Measurements from ENCODE around the gene RAB40C. TPM values are rescaled to one million over a fixed set of nuclear protein-coding genes. Genes with fewer than 3 reads are reported as not detected.

The RAB40C gene
- total and polyA plus RNA-seq, 8 donors = 17.6 to 101 (median 25.6) TPM

DNA sequence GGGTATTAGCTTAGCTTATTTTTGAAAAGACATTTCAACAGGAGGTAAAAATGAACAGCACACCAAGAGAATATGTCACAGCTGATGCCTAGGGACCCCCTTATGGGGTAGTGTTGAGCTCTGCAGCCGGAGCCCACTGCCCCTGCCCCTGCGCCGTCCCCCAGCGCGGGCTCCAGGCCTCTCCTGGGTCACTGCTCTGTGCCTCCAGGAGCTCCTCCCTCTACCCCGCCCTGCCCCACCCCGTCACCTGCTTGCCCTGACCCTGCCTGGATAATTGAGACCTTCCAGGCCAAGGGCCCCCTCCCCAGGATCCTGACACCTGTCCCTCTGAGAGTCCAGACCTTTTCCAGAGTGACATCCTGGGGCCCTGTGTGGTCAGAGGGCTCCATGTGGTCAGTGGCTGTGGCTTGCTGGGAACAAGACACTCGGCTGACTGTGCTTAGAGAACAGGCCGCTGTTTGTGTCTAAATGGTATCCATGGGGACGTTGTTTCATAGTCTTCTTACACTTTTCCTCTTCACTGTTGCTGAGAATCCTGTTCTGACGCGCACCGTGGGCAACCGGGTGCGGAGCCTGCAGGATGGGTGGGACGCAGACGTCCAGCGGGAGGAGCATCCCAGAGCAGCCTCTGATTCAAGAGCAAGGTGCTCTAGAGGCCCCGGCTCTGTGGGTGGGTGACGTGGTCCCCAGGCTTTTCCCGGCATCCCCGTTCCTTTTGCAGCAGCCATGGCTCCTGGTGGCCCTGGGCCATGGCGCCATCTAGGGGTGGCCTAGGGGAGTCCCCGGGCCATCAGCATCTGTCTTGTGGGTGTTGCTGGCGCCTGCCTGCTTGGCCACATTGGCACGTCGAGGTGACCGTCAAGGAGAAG lies 20.9 kb downstream of the RAB40C start:
- Histone ChIP-seq H3K36me3 (peaks cover 0 to 14% (median 3%) of the 10 kb centered on the region in 4 donors), H3K4me3 (no peak overlapping the region), H3K4me1 (peaks cover 0 to 32% (median 22%) of the 10 kb centered on the region in 4 donors), H3K9me3 (no peaks in the 10 kb centered on the region), H3K27me3 (no peaks in the 10 kb centered on the region), H3K27ac (peak overlapping the region in 2 of 5 donors; percentile 0 to 16)
- WGBS, 5 donors = 39 to 61% (median 52%) methylated on average over 5 to 28 of the region's 28 CpGs
- peak in 1 of 3 donors; percentile 43 for TF ChIP-seq POLR2AphosphoS5 (IDR thresholded peaks at IDR 0.05)
- TF ChIP-seq POLR2A (IDR thresholded peaks at IDR 0.05) = no peak
- no peak for TF ChIP-seq EP300 (IDR thresholded peaks at IDR 0.05)
- TF ChIP-seq, protein P1, sequence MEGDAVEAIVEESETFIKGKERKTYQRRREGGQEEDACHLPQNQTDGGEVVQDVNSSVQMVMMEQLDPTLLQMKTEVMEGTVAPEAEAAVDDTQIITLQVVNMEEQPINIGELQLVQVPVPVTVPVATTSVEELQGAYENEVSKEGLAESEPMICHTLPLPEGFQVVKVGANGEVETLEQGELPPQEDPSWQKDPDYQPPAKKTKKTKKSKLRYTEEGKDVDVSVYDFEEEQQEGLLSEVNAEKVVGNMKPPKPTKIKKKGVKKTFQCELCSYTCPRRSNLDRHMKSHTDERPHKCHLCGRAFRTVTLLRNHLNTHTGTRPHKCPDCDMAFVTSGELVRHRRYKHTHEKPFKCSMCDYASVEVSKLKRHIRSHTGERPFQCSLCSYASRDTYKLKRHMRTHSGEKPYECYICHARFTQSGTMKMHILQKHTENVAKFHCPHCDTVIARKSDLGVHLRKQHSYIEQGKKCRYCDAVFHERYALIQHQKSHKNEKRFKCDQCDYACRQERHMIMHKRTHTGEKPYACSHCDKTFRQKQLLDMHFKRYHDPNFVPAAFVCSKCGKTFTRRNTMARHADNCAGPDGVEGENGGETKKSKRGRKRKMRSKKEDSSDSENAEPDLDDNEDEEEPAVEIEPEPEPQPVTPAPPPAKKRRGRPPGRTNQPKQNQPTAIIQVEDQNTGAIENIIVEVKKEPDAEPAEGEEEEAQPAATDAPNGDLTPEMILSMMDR (IDR thresholded peaks at IDR 0.05) = peak in 5 of 7 experiments; percentile 59 to 80 (median 76)
- intact Hi-C loops (cut with DNase I; ENCODE audit: low total_unique reads) = no loop called here
- DNase-seq = peak; percentile 73 to 77

DNA sequence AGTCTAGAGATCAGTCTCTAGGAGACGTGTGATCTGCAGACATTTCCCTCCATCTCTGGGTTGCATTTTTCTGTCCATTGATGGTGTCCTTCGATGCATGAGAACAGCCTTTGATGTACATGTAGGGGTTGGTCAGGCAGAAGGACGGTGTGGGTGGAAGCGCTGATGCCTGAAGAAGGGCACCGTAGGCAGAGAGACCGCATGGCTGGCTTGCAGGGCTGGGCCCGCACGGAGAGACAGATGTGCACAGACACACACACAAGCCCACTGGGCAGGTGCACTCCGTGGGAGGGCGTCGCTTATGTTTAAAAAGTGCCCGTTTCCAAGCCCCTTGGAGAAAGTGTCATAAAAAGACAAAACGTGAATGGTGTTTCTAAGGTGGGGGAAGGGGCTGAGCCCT lies 25.3 kb downstream of the RAB40C start:
- intact Hi-C loops (cut with DNase I; ENCODE audit: low total_unique reads) = no loop called here
- TF ChIP-seq EP300 (IDR thresholded peaks at IDR 0.05) (no peak), POLR2A (IDR thresholded peaks at IDR 0.05) (no peak)
- TF ChIP-seq, protein P1 (IDR thresholded peaks at IDR 0.05) = no peak
- H3K36me3 ChIP-seq = peaks cover 0 to 34% (median 25%) of the 10 kb centered on the region in 4 donors

DNA sequence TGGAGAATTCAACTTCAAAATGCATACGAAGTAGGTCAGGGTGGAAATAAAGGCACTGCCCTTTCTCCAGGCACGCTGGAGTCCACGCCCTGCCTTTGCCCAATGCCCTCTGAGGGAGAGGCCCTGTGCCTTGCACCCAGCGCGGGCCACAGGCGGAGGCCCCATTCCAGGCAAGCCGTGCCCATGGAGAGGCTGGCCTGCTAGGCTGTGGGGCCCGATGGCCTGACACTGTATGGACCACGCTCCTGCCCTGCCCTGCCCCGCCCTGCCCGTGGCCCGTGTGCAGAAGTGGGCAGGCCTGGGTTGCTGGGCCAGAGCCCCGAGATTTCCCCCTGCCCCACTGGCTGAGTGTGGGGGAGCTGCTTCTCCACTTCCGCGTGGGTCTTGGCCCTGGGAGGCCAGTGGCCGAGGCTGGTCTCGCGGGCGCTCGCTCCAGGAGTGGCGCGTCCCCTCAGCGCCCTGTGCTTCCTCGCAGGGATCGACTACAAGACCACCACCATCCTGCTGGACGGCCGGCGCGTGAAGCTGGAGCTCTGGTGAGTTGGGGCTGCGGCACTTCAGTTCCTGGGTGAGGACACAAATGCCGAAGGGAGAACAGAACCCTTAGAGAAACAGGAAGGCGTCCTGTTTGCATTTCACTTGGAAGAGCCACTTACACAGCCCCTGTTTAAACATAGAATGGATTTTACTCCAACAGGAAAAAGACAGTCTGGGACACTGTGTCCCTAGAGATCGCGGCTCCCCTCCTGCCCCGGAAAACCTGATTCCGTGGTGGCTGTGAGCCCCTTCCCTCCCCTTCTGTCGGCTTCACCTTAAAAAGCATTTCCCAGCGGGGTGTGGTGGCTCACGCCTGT lies 27.1 kb downstream of the RAB40C start:
- Histone ChIP-seq H3K9me3 (no peaks in the 10 kb centered on the region), H3K4me1 (peaks cover 11 to 20% (median 18%) of the 10 kb centered on the region in 4 donors), H3K4me3 (no peak overlapping the region), H3K36me3 (peaks cover 0 to 41% (median 29%) of the 10 kb centered on the region in 4 donors), H3K27ac (peak overlapping the region in 2 of 5 donors; percentile 2 to 56), H3K27me3 (no peaks in the 10 kb centered on the region)
- intact Hi-C loops (cut with DNase I; ENCODE audit: low total_unique reads) = no loop called here
- DNase-seq = no peak
- TF ChIP-seq, protein P1 (IDR thresholded peaks at IDR 0.05) = no peak
- TF ChIP-seq POLR2AphosphoS5 (IDR thresholded peaks at IDR 0.05) (peak in 1 of 3 donors; percentile 14), EP300 (IDR thresholded peaks at IDR 0.05) (no peak), POLR2A (IDR thresholded peaks at IDR 0.05) (no peak)
- 80 to 91% (median 85%) methylated on average over 33 to 39 of the region's 39 CpGs for WGBS, 5 donors

More for the DNA sequence above, 25.3 kb downstream of the RAB40C start:
- peaks cover 0 to 21% (median 18%) of the 10 kb centered on the region in 4 donors for H3K4me1 ChIP-seq
- no peak overlapping the region for H3K27ac ChIP-seq
- 95 to 97% (median 95%) methylated on average over 13 of the region's 13 CpGs for WGBS, 5 donors
- DNase-seq = no peak
- H3K4me3 ChIP-seq = no peak overlapping the region
- H3K27me3 ChIP-seq = no peaks in the 10 kb centered on the region
- H3K9me3 ChIP-seq = no peaks in the 10 kb centered on the region

DNA sequence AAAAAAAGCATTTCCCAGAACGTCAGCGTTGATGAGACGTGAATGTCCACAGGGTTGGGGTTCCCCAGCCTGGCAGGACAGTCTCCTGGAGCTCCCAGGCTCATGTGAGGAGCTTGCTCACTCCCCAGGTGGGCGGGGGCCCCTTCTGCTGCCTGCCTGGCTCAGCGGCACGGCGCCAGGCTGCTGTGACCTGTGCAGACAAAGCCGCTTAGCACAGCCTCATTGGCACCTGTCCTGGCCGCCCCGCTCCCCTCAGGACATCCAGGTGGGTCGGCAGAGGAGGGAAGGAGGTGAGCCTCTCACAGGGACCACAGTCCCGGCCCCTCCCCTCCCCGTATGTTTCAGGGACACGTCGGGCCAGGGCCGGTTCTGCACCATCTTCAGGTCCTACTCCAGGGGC lies 28.0 kb downstream of the RAB40C start:
- 81 to 87% (median 87%) methylated on average over 15 to 16 of the region's 16 CpGs for WGBS, 5 donors
- no peak overlapping the region for H3K27ac ChIP-seq
- intact Hi-C loops (cut with DNase I; ENCODE audit: low total_unique reads) = no loop called here
- no peak for DNase-seq
- H3K27me3 ChIP-seq = no peaks in the 10 kb centered on the region
- H3K4me1 ChIP-seq = peaks cover 15 to 26% (median 22%) of the 10 kb centered on the region in 4 donors
- no peak overlapping the region for H3K4me3 ChIP-seq
- H3K9me3 ChIP-seq = no peaks in the 10 kb centered on the region
- TF ChIP-seq, protein P1 (IDR thresholded peaks at IDR 0.05) = no peak
- no peak for TF ChIP-seq POLR2AphosphoS5 (IDR thresholded peaks at IDR 0.05)
- peaks cover 0 to 41% (median 29%) of the 10 kb centered on the region in 4 donors for H3K36me3 ChIP-seq
